ENCODE data around the gene IGSF9B.

DNA sequence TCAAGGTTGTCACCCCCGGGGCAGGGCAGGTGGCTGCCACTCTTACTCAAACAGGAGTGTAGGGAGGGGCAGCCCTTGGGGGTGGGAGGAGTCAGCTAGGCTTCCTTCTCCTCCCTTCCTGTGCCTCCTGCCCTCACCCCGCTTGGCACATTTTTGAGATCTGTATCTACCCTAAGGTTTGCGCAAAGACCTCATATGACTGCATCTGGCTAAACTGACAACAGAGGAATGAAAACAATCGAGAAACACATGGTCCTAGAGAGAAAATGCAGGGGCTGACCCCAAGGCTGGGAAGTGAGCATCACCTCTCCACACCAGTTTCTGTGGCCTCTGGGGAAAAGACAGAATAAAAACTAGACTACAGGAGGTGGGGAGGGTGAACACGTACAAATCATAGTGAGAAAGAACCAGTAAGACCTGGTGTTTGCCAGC lies 28.1 kb downstream of the IGSF9B start:
- TF ChIP-seq, protein P1, sequence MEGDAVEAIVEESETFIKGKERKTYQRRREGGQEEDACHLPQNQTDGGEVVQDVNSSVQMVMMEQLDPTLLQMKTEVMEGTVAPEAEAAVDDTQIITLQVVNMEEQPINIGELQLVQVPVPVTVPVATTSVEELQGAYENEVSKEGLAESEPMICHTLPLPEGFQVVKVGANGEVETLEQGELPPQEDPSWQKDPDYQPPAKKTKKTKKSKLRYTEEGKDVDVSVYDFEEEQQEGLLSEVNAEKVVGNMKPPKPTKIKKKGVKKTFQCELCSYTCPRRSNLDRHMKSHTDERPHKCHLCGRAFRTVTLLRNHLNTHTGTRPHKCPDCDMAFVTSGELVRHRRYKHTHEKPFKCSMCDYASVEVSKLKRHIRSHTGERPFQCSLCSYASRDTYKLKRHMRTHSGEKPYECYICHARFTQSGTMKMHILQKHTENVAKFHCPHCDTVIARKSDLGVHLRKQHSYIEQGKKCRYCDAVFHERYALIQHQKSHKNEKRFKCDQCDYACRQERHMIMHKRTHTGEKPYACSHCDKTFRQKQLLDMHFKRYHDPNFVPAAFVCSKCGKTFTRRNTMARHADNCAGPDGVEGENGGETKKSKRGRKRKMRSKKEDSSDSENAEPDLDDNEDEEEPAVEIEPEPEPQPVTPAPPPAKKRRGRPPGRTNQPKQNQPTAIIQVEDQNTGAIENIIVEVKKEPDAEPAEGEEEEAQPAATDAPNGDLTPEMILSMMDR (IDR thresholded peaks at IDR 0.05) = no peak
- no peak for TF ChIP-seq POLR2A (IDR thresholded peaks at IDR 0.05)

Data from lower leg skin (tissue), 3 donors.